Measurements from ENCODE around the gene ABHD12B.
"Not testable (repeated sequence)": the region's sequence is repeated elsewhere in the genome, so short reads cannot be mapped to it uniquely, and the experiment has no call there.

ABHD12B gene

DNA sequence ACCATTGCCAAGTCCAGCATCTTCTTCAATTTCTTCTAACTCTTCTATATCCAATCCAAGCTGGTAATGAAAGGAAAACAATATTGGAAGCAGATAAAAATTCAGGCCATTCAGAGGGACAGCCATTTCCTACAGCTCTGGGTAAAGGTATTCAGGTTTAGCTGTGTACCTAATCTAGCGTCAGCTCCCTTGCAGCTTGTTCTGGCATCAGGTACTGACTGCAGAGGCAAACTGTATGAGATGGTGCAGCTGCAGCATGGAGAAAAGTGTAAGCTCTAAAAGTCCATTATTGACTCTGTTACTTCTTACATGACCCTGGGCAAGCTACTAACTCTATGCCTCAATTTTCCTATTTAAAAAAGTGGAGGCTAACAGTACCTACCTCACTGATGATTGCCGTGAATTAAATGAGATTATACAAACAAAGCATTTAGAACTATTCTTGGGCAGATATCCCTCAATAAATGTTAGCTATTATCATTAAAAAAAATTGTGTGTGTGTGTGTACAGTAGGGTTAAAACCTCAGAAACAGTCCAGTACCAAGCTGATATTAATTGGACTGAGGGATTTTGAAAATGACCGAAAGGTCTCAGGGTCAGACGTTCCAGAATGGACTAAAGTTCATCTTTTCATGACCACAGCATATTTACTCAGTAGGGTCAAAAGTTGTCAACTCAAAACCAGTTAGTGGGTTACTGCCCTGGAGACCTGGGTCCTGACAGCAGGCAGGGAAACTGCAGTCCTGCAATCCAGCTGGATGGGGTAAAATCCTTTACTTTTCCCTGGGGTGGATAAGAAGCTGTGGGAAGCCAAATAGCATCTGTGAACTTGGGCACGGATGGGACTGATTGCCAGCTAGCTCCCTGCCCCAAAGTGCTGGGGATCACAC is 63.5 kb downstream of the ABHD12B start:
- no peak for DNase-seq (ENCODE audit: low read depth in 2 of 2)

- DNase-seq (ENCODE audit: low read depth in 2 of 2) = no peak
These were observed 64.1 kb downstream of the ABHD12B start for GRCh38 chr14:50936016-50936340.

DNA sequence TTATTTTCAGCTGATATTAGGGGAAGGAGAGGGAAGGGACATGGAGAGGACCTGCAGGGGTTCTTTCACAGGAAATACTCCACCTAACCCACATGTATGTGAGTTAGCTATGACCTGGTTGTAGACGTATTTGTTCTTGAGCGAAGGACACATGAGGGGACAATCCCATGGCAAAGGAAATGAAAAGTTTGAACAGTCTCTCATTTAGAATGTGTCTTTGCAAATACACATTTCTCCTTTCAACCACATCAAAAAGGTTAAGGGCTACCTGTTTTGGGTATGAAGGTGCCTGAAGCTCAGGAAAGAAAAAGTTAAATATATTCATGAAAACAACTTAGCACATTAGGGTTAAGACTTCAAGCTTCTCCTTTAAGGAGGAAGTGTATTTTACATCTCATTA is 65.0 kb downstream of the ABHD12B start:
- DNase-seq (ENCODE audit: low read depth in 2 of 2) = no peak

DNA sequence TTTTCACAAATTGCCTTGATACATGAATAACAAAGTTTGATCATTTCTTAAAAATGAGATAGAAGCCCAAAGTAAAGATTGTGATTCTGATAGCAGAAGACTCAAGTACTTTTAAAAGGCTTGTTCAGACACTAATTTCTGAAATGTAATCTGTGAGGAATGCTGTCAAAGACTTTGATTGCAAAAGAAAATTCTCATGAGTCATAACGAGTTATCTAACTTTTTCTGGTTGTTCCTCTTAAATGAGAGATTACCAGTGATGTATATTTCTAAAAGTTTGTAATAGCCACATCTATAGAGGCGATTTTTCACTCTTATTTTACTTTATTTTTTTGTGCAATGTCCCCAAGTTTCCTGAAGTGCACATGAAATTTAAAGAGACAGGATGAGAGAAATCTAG is 65.5 kb downstream of the ABHD12B start:
- DNase-seq (ENCODE audit: low read depth in 2 of 2) = no peak

DNA sequence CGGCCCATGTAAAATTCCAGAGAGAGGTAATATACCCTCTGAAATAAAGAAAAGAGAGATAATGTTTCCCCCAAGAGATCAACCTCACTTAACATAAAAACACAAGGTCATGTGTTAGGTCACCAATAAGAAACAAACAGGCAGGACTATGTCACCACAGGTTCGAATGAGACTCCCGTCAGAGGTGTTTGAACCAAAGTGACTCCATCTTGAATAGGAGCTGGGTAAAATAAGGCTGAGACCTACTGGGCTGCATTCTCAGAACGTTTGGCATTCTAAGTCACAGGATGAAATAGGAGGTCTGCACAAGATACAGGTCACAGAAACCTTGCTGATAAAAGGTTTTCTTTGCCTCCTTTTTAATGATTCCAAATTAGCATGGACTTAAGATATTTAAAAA is 65.9 kb downstream of the ABHD12B start:
- no peak for DNase-seq (ENCODE audit: low read depth in 2 of 2)

GRCh38 chr14:50941151-50941550 is 69.3 kb downstream of the ABHD12B start:
- no peak for DNase-seq (ENCODE audit: low read depth in 2 of 2)

DNA sequence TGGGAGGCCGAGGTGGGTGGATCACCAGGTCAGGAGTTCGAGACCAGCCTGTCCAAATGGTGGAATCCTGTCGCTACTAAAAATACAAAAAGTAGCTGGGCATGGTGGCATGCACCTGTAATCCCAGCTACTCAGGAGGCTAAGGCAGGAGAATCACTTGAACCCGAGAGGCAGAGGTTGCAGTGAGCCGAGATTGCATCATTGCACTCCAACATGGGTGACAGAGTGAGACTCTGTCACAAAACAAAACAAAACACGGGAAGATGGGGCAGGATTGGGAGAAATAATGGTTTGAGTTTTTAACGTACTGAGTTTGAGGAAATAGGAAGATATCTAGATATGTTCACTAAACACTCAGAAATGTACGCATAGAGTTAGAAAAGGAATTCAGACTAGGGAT is 69.8 kb downstream of the ABHD12B start:
- not testable (repeated sequence) for DNase-seq (ENCODE audit: low read depth in 2 of 2)

- DNase-seq (ENCODE audit: low read depth in 2 of 2) = no peak
These were observed 71.5 kb downstream of the ABHD12B start for GRCh38 chr14:50943261-50943942.

DNA sequence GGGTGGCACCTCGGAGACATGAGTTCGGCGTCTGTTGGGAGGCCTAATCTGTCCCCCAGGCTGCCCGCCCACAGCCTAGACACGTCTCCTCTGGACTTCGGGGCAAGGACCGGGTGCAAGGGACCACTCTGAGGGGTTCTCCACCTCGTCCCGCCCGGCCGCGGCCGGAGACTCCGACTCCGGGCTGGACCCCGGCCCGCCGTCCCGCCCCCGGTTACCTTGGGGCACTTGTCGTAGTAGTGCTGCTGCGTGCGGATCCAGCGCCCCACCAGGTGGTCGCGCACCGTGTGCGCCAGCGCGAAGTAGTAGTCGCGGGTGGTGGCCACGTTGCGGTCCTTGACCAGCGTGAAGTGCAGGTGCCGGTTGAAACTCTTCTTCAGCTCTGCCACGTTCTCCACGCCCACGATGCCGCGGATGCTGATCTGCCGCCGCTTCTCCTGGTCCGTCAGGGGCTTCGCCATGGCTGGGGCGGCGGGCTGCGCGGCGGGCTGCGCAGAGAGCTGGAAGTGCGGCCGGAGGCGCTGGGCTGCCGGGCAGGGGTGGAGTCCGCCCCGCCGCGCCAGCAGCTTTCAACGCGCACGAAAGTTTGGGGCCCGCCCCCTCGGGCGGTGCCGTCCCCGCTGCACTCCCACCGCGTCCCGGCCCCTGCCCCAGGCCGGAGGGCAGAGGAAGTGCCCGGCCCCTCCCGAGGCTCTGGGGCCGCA is 72.2 kb downstream of the ABHD12B start, which contains the start of gene PYGL:
Gene PYGL (minus strand): TSS at position 541 of the 704 bp plus-strand sequence. CDS start 80 bp downstream, at position 461.
- peak in 1 of 2 experiments; percentile 29 for DNase-seq (ENCODE audit: low read depth in 2 of 2)

DNA sequence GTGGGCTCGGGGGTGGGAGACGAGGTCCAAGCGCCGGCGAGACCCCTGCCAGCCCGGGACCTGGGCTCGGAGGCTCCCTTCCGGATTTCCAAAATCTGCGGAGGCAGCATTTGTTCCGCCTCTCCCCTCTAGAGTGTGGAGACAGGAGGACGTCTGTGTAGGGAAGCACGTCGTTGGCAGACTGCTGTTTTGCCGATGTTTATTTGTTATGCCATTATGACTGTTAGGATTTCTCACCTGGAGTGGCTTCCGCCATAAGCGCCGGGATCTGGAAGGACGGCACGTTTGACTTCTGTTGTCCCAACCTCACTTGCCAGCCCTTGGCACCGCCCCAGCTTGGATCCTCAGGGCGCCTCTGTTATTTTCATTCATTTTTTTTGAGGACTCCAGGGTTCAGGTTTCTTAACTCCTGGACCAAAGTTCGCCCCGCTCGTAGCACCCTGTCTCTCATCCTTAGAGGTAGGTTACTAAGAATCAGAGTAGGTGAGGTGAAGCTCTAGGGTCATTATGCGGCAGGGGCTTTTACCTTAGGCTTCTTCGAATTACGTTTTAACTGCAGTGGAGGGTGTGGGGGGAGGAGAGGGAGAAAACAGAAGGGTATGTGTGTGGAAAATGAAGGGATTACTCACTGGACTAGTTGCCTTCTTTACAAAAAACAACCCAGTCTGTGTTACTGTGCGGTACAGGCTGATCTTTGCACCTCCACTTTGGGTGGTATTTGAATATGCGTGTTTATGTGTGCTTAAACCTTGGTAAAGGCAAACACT is 73.0 kb downstream of the ABHD12B start:
- DNase-seq (ENCODE audit: low read depth in 2 of 2) = no peak

GRCh38 chr14:50946234-50946935 is 74.5 kb downstream of the ABHD12B start:
- no peak for DNase-seq (ENCODE audit: low read depth in 2 of 2)

DNA sequence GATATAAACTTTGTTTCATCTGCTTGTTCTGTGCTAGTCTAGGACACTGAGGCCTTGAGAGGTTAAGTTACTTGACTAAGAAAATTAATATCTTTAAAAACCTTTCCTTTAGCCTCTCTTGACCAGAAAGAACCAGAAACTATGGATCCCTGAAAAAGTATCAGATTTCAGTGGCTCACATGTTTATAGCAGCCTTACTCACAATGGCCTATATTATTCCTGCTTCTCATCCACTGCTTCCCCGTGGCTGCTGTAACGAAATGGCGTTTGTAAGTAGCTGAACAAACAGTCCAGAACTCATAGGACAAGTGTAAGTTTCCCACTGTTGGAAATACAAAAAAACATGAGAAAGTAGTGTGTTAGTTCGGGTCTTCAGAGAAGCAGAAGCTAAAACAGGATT is 75.6 kb downstream of the ABHD12B start:
- DNase-seq (ENCODE audit: low read depth in 2 of 2) = no peak

GRCh38 chr14:50948205-50948604 is 76.4 kb downstream of the ABHD12B start:
- DNase-seq (ENCODE audit: low read depth in 2 of 2) = no peak

GRCh38 chr14:50951032-50951431 is 79.2 kb downstream of the ABHD12B start:
- DNase-seq (ENCODE audit: low read depth in 2 of 2) = no peak

GRCh38 chr14:50953502-50953901 is 81.6 kb downstream of the ABHD12B start:
- no peak for DNase-seq (ENCODE audit: low read depth in 2 of 2)
